GM12878 (cell line): ENCODE results near the gene AEBP2. TPM values are rescaled to one million over a fixed set of nuclear protein-coding genes. Genes with fewer than 3 reads are reported as not detected.

Experiments
- ATAC-seq: fragments of 200-7000 bp; cut with Tn5 transposase; 3 replicates; pipeline ENCODE4 v1.9.1; 2020; ENCODE audit warnings: mild to moderate bottlenecking, moderate library complexity
- BruUV-seq: library from RNA; stranded (reverse); fragments of 400-500 nt; replicated peaks from 2 replicates; lab custom pipeline; 2021; lab: Mats Ljungman, UMichigan
- CTCF ChIA-PET: fragments of 300-600 bp; sonication (Branson Sonifier 250); formaldehyde crosslinking; extraction: SDS; loops from one replicate; lab custom pipeline; 2021; ENCODE audit warnings: inconsistent platforms; lab: Yijun Ruan, JAX
- POLR2A ChIA-PET: fragments of 350-600 bp; formaldehyde crosslinking; extraction: SDS; loops from one replicate; lab custom pipeline; 2021; ENCODE audit warnings: inconsistent platforms; lab: Charles Lee
- RAD21 ChIA-PET: fragments of 300-600 bp; sonication (Branson Sonifier 250); formaldehyde crosslinking; loops from one replicate; lab custom pipeline; 2023; ENCODE audit warnings: antibody characterized with exemption; ENCODE audit not compliant: unreplicated experiment; lab: Charles Lee
- SMC1A ChIA-PET: fragments of 300-600 bp; sonication (Branson Sonifier 250); formaldehyde crosslinking; loops from one replicate; lab custom pipeline; 2023; ENCODE audit not compliant: unreplicated experiment, uncharacterized antibody; lab: Charles Lee
- DNase-seq: peaks from one replicate; pipeline ENCODE4 v3.0.0-alpha.2; 2011; ENCODE audit warnings: low read depth, low spot score
- FAIRE-seq: peaks from 3 replicates; lab custom pipeline; 2011; peaks lifted over from hg19 to GRCh38; lab: Jason Lieb, UNC
- H2AFZ ChIP-seq: 2 replicates; pipeline ENCODE4 v1.6.0; 2011; ENCODE audit warnings: low read depth, low read length, control low read depth; ENCODE audit not compliant: control insufficient read depth
- H3K27ac ChIP-seq: 2 replicates; pipeline ENCODE4 v1.5.1; 2011; ENCODE audit warnings: control low read depth; ENCODE audit not compliant: control insufficient read depth, insufficient read depth
- H3K27me3 ChIP-seq, 2 experiments: replicated peaks in 1 of 2; 2 replicates each; pipeline versions ENCODE4 v1.6.0 to v1.6.1; 2011; ENCODE audit warnings: low read length in 1 of 2; ENCODE audit not compliant: control insufficient read depth in 2 of 2, insufficient read depth in 2 of 2
- H3K36me3 ChIP-seq, 2 experiments: 2 replicates each; pipeline ENCODE4 v1.5.1; 2011; ENCODE audit warnings: low read length in 1 of 2; ENCODE audit not compliant: control insufficient read depth in 2 of 2, insufficient read depth in 2 of 2
- H3K4me1 ChIP-seq: 2 replicates; pipeline ENCODE4 v1.6.1; 2011; ENCODE audit warnings: mild to moderate bottlenecking, low read length, moderate library complexity, mixed read lengths; ENCODE audit not compliant: control insufficient read depth, insufficient read depth
- H3K4me2 ChIP-seq: 2 replicates; pipeline ENCODE4 v1.6.0; 2011; ENCODE audit warnings: control low read depth; ENCODE audit not compliant: control insufficient read depth, insufficient read depth
- H3K4me3 ChIP-seq: fragments of 200-600 bp; sonication (generic); 2 replicates; pipeline ENCODE4 v1.5.1; 2016
- H3K79me2 ChIP-seq: 2 replicates; pipeline ENCODE4 v1.6.0; 2011; ENCODE audit warnings: low read length; ENCODE audit not compliant: control insufficient read depth, insufficient read depth
- H3K9ac ChIP-seq: 2 replicates; pipeline ENCODE4 v1.8.0; 2011; ENCODE audit warnings: low read length, control low read depth, mixed read lengths; ENCODE audit not compliant: control insufficient read depth, insufficient read depth
- H3K9me3 ChIP-seq: replicated peaks from 3 replicates; pipeline ENCODE4 v1.5.1; 2011; ENCODE audit warnings: mild to moderate bottlenecking, low read length; ENCODE audit not compliant: control insufficient read depth, insufficient read depth
- H4K20me1 ChIP-seq: 2 replicates; pipeline ENCODE4 v1.6.0; 2011; ENCODE audit not compliant: control insufficient read depth, insufficient read depth
- CBX3 ChIP-seq: fragments of 200-600 bp; sonication (generic); IDR thresholded peaks from 2 replicates; pipeline ENCODE4 v1.6.1; 2016; ENCODE audit warnings: low read depth, borderline replicate concordance
- EED ChIP-seq: sonication (generic); IDR thresholded peaks from 2 replicates; pipeline ENCODE4 v1.6.1; 2016; ENCODE audit warnings: antibody characterized with exemption, low read depth
- ESRRA ChIP-seq: IDR thresholded peaks from 2 replicates; pipeline ENCODE4 v1.6.1; 2012; ENCODE audit warnings: mild to moderate bottlenecking, low read length, improper control_type of control experiment
- HDAC2 ChIP-seq: fragments of 200-600 bp; sonication (generic); IDR thresholded peaks from 2 replicates; pipeline ENCODE4 v1.6.1; 2017
- HSF1 ChIP-seq: fragments of 150-350 bp; IDR thresholded peaks from 2 replicates; pipeline ENCODE4 v1.6.1; 2014; ENCODE audit warnings: mild to moderate bottlenecking, low read depth, low read length
- IKZF1 ChIP-seq: fragments of 450-650 bp; conservative IDR thresholded peaks from 2 replicates; pipeline ENCODE4 v1.6.1; 2017; ENCODE audit warnings: antibody characterized with exemption, mild to moderate bottlenecking
- NBN ChIP-seq: fragments of 450-650 bp; IDR thresholded peaks from 2 replicates; pipeline ENCODE4 v1.6.1; 2016
- NFIC ChIP-seq: IDR thresholded peaks from 2 replicates; pipeline ENCODE4 v1.6.1; 2012; ENCODE audit warnings: low read depth, mild to moderate bottlenecking, inconsistent platforms, low read length, moderate library complexity
- NR2C1 ChIP-seq: fragments of 450-650 bp; IDR thresholded peaks from 2 replicates; pipeline ENCODE4 v1.6.1; 2017; ENCODE audit warnings: antibody characterized with exemption, mild to moderate bottlenecking, moderate library complexity
- PML ChIP-seq: IDR thresholded peaks from 2 replicates; pipeline ENCODE4 v1.6.1; 2012; ENCODE audit warnings: low read length, inconsistent platforms
- RAD21 ChIP-seq: IDR thresholded peaks from 2 replicates; pipeline ENCODE4 v1.6.1; 2011; ENCODE audit warnings: mild to moderate bottlenecking, low read depth, low read length, moderate library complexity; ENCODE audit not compliant: insufficient read depth
- RB1 ChIP-seq: fragments of 450-650 bp; formaldehyde crosslinking; IDR thresholded peaks from 2 replicates; pipeline ENCODE4 v1.6.1; 2017; ENCODE audit warnings: mild to moderate bottlenecking, borderline replicate concordance
- RCOR1 ChIP-seq: conservative IDR thresholded peaks from 2 replicates; pipeline ENCODE4 v1.6.1; 2012; ENCODE audit warnings: low read depth, low read length, improper control_type of control experiment
- SIX5 ChIP-seq: IDR thresholded peaks from 2 replicates; pipeline ENCODE4 v1.6.1; 2011; ENCODE audit warnings: mild to moderate bottlenecking, low read depth, low read length, moderate library complexity; ENCODE audit not compliant: severe bottlenecking
- SP1 ChIP-seq: IDR thresholded peaks from one replicate; pipeline ENCODE4 v1.6.1; 2011; ENCODE audit warnings: low read depth, low read length
- SREBF1 ChIP-seq: IDR thresholded peaks from 2 replicates; pipeline ENCODE4 v1.6.1; 2012; ENCODE audit warnings: mild to moderate bottlenecking, low read length
- SRF ChIP-seq, 2 experiments: IDR thresholded peaks; 2 replicates each; pipeline ENCODE4 v1.6.1; 2011; ENCODE audit warnings: low read depth in 2 of 2, low read length in 2 of 2, mild to moderate bottlenecking in 1 of 2, moderate library complexity in 1 of 2
- STAT1 ChIP-seq: fragments of 450-650 bp; conservative IDR thresholded peaks from 2 replicates; pipeline ENCODE4 v1.6.1; 2014; ENCODE audit warnings: antibody characterized with exemption, mild to moderate bottlenecking
- YY1 ChIP-seq: IDR thresholded peaks from 2 replicates; pipeline ENCODE4 v1.6.1; 2011; ENCODE audit warnings: low read depth, mild to moderate bottlenecking, low read length
- WGBS: methylation state at CpG from one replicate; pipeline ENCODE4 v1.1.6; 2016; ENCODE audit warnings: low lambda C conversion rate; ENCODE audit not compliant: insufficient replicate concordance, insufficient coverage; ENCODE audit errors: missing lambda C conversion rate; 5-methylcytosine and 5-hydroxymethylcytosine counted together
- in situ Hi-C: fragments of 300-500 bp; cut with MboI; formaldehyde crosslinking; loops from 9 replicates; pipeline ENCODE4 v1.14.3; 2018; ENCODE audit warnings: mixed read lengths
- intact Hi-C: fragments of 100-400 bp; cut with micrococcal nuclease; formaldehyde crosslinking; loops from one replicate; pipeline ENCODE4 v1.14.2; 2022; ENCODE audit not compliant: unreplicated experiment
- polyA plus RNA-seq, 11 experiments: library from polyadenylated mRNA; depleted of rRNA in 4 of 11; unstranded in 6 of 11; stranded (reverse) in 5 of 11; fragments of >200 nt; fragmentation: Nextera tagmentation in 4 of 11; fragmentation: Illumina TruSeq in 1 of 11; extraction: Ambion mirVana in 4 of 11; extraction: Trizol in 1 of 11; gene quantifications; 1 replicate in 1 of 11; 2 replicates in 10 of 11; pipeline versions ENCODE4 v1.2.1 to v1.2.3, GENCODE V29; 2011 to 2016; ENCODE audit warnings: inconsistent platforms in 2 of 11, missing spikeins in 2 of 11, low read depth in 1 of 11
- total RNA-seq, 4 experiments: library from RNA; depleted of rRNA in 3 of 4; stranded (reverse); fragments of >200 nt in 3 of 4; fragmentation: Illumina TruSeq in 1 of 4; extraction: Trizol in 1 of 4; gene quantifications; 2 replicates each; pipeline versions ENCODE4 v1.2.1 to v1.2.3, GENCODE V29; 2013 to 2021

Gene AEBP2
- total and polyA plus RNA-seq, 10 of the 15 experiments (the other 5 are each of a cell fraction or from before 2014, with no cell fraction given), result 17.6 to 126 (median 44.8) TPM

GRCh38 chr12:19546027-19546426 lies 106.7 kb downstream of the AEBP2 start:
- RAD21 ChIA-PET, result no interaction called here
- H3K27ac ChIP-seq, result no peak overlapping the region

More at GRCh38 chr12:19546027-19546426, 106.7 kb downstream of the AEBP2 start:
- no peak overlapping the region for H2AFZ ChIP-seq
- no peaks in the 10 kb centered on the region for H3K79me2 ChIP-seq
- FAIRE-seq (no peak), DNase-seq (no peak), ATAC-seq (no peak)
- H3K4me1 ChIP-seq, result peaks cover 3% of the 10 kb centered on the region
- no peaks in the 10 kb centered on the region for H3K36me3 ChIP-seq
- TF ChIP-seq NBN (no peak), SREBF1 (no peak), IKZF1 (no peak), CBX3 (no peak), RB1 (no peak), SIX5 (no peak), EED (no peak), NR2C1 (no peak), SRF (IDR thresholded peaks at IDR 0.05; ENCODE audit: low read depth in 2 of 2, low read length in 2 of 2) (no peak), PML (no peak), YY1 (no peak), STAT1 (no peak), ESRRA (no peak), RCOR1 (no peak), RAD21 (no peak), NFIC (no peak), SP1 (no peak), HSF1 (no peak), HDAC2 (no peak)
- intact Hi-C loops, result no loop called here
- in situ Hi-C loops, result no loop called here
- no peaks in the 10 kb centered on the region for H3K27me3 ChIP-seq
- no peaks in the 10 kb centered on the region for H4K20me1 ChIP-seq
- H3K4me3 ChIP-seq, result no peak overlapping the region
- SMC1A ChIA-PET, result interaction anchor here (1.1 kb wide), 1 partner anchor 17 kb away, joined by 3 read pairs; no protein-coding TSS in a partner anchor
- H3K9ac ChIP-seq, result no peak overlapping the region
- no TSS peak for BruUV-seq
- POLR2A ChIA-PET, result interaction anchor here (0.7 kb wide), 1 partner anchor 53 kb away, joined by 3 read pairs; no protein-coding TSS in a partner anchor
- H3K4me2 ChIP-seq, result no peak overlapping the region
- no peaks in the 10 kb centered on the region for H3K9me3 ChIP-seq
- CTCF ChIA-PET, result interaction anchor here (0.7 kb wide), 1 partner anchor 177 kb away, joined by 8 read pairs; no protein-coding TSS in a partner anchor
- 95% methylated on average over 4 of the region's 4 CpGs for WGBS
